ENCODE results near the gene MRPS23.

MRPS23 gene

DNA sequence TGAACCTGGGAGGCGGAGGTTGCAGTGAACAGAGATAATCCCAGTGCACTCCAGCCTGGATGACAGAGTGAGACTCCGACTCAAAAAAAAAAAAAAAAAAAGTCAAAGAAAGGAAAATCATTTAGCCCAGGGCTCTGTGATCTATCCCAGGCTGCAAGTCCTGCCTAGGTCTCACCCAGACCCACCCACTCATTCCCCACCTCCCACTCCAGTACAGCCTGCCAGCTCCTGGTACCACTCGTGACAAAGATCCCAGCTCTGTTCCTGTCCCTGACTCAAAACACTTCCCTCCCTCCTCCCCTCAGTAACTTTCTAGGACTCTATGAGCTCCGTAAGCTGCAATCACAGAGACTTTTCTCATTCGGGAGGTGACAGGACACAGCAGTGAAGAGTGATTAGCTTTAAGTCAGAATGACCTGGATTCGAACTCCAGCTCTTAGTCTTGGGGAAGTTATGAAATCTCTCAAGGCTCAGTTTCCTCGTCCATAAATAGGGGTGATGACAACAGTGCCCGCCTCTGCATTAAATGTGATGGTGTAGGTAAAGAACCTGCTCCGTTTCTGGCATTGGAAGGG, 28.0 kb upstream of the MRPS23 start:
- DNase-seq: no peak

DNA sequence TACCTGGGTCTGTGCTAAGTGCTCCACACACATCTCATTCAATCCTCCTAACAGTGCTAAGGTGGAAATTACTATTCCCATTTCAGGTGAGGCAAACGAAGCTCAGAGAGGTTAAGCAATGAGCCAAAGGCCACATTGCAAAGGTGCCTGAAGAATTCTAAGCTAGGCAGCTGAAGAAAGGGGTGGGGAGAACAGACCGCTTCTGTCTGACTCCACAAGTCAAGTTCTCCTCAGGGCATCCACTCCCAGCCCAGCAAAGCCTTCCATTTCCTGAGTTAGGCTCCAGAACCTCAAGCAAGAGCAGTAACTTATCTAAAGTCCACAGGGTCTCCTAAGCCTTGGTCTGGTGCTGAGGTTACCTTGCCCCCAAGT, 27.0 kb upstream of the MRPS23 start:
- no peak for DNase-seq

DNA sequence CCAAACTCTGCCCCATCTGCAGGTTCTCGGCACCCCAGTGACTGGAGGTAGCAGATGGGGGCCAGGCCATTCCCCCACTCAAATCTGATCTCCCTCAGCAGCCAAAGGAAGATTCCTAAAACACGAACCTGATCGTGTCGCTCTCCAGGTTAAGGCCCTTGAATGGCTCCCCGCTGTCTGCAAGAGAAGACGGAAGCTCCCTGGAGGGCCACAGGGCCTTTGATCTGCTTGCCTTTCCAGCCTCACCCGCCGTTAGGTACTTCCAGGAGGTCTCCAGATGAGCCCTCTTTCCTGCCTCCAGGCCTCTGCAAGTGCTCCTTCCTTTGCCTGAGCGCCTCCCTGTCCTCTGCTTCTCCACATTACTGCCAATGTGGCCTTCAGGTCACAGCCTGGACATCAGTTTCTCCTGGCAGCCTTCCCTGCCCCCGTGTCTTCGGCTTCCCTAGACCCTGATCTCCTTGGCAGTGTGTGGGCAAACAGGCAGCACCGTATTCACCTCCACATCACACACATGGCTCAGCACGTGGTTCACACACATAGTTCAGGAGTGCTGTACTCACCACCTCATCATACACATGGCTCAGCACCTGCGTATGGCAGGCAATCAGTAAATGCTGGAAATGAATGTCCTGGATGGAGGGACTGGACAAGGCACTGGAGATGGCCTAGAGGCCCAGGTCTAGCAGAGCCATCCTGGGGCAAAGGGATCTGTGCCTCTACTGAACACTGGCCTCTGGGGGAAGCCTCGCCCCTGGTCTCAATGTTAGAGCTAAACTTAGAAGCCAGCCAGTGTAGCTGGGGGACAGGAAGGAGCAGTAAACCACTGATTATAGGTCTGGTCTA, 26.4 kb upstream of the MRPS23 start:
- DNase-seq: no peak

DNA sequence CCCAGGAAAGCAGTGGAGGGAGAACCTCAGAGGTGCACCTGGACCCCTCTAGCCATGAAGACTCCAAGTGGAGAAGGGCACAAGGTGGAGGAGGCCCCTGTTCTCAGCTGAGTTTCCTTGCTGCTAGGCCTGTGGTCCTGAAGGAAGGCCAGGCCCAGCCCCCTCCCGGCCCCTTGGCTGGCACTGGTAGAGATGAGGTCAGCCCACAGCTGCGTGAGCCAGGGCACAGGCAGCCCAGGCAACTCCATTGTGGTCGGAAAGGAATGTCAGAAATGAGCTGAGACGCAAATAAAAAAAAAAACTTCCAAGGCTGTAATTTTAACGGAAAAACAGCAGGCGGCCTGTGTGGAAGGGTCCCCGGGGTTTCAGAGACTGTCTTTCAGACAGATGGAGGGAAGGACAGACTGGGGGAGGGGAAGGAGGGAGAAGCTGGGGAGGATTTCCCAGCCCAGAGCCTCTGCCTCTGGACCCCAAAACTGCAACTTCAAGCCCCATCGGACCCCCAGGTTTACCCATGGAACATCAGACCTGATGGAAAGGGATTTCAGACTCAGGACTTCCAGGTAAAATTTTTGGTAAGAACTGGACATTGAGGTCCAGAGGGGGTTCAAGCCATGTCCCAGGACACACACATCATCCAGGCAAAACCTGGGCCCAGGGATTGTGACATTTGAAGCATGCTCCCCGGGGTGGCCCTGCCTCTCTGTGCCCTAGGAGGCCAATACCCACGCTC, 25.6 kb upstream of the MRPS23 start:
- DNase-seq: no peak

DNA sequence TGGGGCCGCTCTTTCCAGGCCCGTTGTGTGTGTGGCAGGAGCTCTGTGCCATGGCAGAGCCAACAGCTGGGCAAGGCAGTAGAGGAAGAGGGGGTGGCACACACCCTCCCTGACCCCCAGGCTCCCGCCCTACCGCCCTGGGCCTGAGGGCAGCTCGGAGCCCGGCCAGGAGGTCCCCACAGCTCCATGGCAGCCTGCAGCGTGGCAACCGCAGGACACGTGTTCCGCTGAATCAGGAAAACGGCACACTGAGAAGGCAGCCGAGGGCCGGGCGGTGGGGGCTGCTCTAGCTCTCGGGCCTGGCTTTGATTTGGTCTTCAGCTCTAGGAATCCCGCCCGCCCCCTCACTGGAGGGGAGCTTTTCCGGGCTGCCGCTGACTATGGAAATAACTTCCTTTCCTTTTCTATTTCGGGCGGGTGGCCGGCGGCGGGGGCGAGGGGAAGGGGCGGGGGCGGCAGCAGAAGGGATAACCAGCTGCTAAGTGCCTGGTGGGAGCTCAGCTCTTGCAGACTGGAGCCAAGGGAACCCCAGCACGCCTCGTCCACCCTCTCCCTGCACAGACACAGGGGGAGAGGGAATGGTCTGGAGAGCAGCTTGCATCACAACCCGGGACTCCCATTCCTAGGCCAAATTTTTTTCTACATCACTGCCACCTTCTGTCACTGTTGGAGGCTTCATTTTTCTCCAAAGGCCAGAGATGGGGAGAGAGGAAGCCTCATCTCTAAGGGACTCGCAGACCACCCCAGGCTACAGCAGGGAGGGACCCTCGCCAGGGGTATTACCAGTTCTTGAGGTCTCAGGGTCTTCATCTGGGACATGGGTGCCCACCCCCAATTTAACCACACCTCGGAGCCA, 24.8 kb upstream of the MRPS23 start:
- no peak for DNase-seq

DNA sequence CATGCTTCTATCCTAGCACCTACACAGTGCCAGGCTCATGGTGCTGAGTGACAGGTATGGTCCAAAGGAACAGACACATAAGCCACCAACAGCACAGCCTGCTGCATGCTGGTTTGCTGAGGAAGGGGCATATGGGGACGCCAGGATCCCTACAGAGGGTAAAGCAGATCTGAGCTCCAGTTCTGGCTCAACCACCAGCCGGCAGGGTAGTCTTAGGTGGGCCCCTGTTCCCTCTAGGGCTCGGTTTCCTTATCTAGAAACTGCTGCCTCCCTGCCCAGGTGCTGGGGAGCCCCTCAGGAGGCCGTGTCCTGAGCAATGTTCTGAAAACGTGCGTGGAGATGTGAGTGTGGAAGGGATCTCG, 24.2 kb upstream of the MRPS23 start:
- no peak for DNase-seq

DNA sequence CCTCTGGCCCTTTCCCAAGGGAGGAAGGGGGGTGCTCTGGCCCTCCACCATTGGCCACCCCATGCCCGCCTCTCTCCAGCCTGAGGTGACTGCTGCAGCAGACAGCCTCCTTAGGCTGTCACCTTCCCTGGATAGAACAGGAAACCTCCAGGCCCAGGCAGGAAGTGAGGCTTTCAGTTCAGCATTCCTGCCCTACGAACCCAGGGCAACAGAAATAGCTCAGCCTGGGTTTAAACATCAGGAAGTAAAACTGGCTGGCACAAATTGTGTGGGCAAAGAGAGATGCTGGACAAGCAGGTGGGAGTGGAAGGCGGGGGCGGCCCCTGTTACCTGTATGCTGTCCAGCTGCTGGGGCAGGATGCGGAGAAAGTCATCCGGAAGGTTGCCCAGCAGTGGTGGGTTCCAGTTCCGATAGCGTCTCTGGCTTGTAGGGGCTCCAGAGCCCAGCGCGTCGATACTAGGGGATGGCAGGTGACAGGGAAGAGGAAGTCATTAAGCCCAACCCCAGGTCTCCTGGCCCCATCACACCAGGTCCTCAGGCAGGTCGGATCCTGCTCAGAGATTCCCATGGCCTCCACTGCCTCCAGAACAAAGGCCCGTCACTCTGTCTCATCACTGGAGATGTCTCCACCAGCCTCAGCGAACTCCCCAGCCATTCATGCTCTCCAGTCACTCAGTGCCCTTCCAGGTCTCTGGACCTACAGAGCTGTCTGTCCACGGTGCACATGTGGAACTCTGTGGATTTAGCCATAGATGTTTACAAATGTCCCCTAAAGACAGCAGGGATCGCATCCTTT, 23.6 kb upstream of the MRPS23 start:
- DNase-seq: no peak

DNA sequence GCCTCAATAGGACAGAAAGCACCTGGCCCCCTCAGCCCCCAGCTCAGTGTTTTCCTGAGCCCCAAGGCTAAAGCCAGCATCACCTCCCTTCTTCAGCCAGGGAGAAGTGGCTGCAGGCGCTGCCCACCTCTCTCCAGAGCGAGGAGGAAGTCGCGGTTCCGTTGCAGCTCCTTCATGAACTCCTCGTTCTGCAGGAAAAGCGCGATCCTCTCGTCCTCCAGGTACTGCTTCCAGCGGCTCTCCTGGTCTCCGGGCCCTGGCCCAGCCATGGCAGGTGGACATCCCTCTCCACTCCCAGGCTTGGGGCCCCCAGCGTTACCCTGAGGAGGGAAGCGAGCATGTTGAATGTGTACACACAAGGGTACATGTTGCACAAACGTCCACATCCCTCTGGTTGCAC, 22.7 kb upstream of the MRPS23 start:
- no peak for DNase-seq

DNA sequence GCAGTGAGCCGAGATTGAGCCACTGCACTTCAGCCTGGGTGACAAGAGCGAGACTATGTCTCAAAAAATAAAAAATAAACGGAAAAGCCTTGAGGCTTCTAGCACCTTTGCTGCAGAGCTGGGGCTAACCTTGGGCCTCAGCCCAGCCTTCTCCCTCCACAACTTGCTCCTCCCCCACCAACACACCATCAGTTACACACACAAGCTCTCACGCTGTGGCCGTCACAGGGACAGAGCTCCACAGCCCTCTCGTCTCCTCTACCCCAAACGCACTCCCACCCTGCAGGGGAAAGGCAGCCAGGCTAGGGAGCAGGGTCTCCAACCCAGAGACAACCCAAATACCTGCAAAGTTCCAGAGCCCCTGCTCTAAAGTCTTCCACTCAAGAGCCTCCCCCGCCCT, 22.0 kb upstream of the MRPS23 start:
- no peak for DNase-seq

DNA sequence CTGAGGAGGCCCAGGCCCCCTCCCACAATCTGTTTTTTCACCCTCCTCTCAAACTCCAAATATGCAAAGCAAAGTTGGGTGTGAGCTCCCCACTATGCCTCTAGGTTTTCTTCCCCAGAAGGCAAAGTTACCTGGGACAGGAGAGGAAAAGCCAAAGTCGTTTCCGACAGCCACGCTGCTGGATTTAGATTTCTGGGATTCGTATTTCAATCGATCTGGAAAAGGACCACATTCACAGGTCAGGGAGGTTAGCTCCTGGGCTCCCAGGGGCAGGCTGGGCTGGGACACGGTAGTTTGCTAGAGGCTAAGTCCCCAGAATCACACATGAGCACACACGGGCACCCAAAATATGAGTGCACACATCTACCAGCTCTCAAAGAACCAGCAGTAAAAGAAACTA, 21.3 kb upstream of the MRPS23 start:
- no peak for DNase-seq

DNA sequence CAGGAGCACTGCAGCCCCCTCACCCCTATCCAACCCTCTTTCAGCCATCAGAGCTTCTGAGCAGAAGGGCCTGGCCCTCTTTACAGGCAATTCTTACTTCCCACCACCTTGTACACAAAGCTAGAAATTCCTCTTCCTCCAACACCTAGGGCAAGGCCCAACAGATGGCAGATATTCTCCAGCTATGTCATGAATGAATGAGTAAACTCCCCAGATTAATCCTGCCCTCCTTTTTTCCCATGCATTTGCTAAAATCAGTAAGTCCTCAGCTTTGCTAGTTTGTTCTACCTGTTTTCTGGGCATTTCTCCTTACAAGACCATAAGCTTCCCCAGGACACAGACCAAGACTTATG, 20.4 kb upstream of the MRPS23 start:
- DNase-seq: no peak

DNA sequence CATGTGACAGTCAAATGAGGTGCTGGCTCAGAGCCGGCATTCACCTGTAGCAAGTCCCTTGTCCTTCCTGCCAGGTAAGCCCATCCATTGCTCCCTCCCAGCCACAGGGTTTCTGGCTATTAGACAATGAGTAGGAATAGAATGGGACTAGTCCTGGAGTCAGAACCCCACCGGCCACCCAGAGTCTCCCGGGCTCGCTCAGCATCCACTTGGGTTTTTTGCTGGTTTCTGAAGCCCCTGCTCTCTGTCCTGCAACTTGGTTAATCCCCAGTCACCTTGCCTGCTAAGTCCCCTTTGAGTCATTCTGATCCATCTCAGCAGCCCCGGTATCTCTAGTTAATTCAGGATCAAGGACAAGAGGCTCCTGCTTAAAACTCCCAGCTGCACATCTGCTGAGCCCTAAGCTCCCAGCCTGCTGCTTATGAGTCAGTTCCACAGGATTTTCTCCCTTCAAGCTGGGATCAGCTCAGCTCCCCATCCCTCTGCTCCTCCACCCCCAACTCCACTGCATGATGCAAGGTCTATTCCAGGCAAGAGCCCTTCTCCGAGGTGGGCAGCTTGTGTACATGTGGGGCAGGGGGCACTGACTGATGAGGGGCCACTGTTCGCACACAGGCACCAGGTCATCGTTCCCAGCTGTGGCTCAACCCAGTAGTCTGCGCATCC, 19.9 kb upstream of the MRPS23 start:
- no peak for DNase-seq

DNA sequence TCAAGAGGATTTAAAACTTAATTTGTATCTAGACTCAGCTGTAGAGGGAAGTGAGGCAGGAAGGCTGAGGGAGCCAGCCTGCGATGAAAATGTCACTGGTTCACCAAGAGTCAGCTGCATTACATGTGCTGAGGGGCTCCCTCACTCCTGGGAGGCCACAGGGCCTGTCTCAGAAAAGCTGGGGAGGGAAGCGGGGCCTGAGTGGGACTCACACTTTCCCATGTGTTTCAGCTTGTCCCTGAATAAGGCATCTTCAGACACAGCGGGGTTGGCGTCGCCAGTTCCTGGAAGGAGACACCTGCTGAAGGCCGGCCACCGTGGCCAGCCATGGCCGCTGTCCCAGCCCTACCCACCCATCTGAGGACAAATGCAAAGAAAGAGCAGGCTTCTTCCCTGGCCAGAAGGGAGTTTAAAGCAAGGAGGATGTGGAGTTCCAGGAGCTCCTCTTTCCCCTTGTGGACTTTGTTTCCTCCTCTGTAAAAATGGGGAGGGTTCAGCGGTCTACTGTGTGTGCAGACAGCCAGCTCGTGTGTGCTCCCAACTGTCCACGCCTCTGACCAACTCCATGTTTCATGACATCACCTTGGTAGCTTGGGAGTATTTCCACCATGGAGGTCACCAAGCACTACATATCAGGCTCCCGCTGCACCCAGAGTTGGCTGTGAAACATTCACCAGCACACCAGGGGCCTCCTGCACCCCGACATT, 19.2 kb upstream of the MRPS23 start:
- no peak for DNase-seq

DNA sequence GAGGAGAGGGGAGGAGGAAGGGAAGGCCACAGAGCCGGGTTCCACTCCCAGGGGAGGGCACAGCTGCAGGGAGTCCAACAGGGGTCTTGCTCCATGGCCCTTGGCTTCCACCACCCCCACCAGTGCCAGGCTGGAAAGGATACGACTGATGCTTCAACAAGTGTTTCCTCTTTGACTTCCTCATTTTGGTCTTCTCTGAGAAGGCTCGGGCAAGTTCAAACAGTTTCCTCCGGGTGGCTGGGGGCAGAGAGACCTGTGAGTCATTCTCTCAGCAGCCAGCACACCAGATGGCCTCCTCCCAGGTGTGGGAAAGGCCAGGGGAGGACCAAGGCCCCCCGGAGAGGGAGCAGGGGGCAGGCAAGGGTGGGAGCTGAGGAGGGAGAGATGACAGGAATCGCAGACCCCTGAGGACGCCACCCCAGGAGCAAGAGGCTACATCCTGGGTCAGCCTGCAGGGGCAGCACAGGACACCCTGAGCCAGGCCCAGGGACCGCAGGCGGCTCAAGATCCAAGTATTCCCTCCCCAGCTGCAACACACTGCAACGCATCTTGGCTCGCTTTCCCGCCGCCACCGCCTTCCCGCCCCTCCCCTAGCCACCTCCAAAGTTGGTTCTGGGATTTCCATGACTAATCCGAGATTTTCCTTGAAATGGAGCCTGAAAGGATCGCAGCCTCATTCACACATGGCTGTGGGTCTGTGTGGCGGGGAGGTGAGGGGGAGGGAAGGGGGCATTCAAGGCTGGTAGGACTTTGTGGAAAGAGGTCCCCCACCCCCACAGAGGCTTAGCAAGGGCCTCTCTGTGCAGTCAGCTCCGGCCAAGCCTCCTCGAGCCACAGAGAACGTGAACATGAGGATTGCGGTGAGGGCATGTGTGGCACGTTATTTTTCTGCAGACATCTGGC, 18.4 kb upstream of the MRPS23 start:
- DNase-seq: no peak

DNA sequence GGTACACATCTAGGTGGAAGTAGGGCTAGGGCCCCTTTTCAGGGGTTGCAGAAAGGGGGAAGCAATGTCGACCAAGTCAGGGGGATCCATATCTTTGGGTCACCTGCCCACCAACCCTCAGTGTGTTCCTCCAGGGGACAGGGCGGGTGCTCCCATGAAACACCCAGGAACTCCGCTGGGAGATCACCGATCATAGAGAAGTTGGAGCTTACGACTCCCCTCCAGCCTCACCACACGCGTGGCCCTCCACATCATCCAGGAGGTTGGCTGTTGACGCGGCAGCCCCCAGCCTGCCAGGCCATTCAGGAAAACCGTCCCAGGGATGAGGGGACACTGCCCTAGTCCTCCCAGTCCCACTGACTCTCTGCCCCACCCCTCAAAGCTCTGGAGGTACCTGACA, 17.3 kb upstream of the MRPS23 start:
- no peak for DNase-seq

DNA sequence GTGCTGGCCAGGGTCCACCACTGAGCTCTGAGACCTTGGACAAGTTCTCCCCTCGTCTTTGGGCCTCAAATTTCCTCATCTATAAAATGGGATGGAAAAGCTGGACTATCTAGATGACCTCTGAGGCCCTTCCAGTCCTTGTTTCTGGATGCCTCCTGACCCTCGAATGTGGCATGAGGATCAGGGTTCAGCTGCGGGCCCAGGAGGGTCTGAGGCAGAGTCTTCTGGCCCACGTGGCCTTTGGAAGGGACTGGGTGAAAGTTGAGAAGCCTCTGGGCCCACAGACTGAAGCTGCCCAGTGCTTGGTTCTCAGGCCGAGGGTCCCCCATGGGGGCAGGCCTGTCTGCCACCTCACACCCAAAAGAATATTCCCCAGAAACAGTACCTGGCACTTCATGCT, 16.9 kb upstream of the MRPS23 start:
- no peak for DNase-seq

DNA sequence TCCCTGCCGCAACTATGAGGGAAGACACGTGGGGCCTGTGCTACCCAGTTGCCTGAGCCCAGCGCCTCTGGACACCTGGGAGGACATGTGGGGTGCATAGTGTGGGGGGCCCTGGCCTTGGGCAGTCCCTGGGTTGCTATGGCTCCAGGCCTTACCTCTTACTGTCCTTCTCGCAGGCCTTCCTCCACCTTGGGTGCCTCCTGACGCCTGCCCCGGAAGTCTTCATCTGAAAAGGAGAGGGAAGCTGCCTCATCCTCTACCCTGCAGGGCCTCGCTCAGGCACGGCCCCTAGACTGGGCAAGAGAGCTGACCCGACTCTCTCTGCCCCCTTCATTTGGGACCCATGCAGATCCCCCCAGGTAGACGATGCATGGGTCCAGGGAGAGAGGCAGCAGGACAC, 16.5 kb upstream of the MRPS23 start:
- DNase-seq: no peak

DNA sequence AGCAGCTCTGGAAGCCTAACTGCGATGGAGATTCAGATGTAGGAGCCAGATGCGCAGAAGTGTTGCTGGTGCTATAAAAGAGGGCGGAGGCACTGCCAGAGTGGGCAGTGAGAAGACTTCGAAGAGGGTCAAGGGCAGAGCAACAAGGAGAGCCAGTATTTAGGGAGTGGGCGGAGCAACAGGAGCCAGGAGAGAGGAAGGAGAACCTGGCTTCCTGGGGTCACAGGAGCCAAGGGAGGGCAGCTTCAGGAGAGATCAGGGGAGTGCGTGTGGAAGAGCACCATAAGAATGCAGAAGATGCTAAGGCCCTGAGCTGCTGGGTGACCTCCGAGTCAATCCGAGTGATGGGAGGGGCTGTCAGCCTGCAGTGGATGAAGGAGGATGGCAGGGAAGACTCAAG, 14.4 kb upstream of the MRPS23 start:
- no peak for DNase-seq

DNA sequence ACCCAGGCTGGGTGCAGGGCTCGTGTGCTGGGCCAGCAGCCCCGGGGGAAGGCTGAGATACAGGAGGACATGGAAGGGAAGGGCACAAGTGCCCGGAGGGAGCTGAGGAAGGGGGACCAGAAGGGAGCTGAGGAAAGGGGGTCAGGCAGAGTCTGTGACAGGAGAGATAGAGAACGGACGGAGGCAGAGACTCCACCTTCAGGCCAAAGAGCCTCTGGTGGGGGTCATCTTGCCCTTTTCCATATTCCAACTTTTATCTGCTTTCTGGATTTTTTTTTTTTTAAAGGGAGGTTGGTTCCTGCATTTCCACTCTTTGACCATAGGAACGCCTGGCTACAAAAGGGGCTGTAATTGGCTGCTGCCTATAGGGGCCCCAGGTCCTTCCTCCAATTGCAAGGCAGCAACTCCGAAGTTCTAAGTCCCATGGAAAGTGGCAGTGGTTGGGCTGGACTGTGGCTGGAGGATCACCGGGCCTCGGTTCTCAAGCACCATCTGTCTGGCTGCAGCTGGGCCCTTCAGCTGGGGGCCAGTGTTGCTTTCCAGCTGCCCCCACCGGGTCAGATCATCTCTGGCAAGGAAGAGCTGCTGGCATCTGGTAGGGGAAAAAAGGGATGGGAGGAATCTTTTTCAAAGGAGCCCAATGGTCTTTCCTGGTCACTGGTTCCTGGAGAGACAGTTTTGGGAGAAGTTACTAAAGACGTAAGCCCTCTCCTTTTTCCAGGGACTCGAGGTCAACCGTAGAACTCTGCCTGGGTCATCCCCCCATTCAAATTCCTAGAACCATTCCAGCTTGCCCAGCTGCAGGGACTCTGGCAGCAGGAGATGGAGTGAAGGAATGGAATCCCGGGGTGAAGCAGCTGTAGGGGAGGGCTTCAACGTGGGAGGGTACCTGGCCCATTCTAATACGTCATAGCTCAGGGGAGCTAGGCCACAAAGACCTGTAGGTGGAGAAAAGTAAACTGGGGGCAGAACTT, 13.1 kb upstream of the MRPS23 start:
- DNase-seq: no peak
